ENCODE results near the gene AMT.

Gene AMT

GRCh38 chr3:49387721-49388120, 34.6 kb downstream of the AMT start:
- no peak for DNase-seq

- DNase-seq: no peak
Measured at GRCh38 chr3:49386056-49386756, 36.1 kb downstream of the AMT start.

GRCh38 chr3:49385617-49386016, 36.7 kb downstream of the AMT start:
- no peak for DNase-seq

GRCh38 chr3:49383387-49383786, 38.9 kb downstream of the AMT start:
- no peak for DNase-seq

- no peak for DNase-seq
Measured at GRCh38 chr3:49378249-49378895, 43.9 kb downstream of the AMT start.

- DNase-seq: peak; percentile 47
Measured at GRCh38 chr3:49377483-49377882, 44.8 kb downstream of the AMT start.

- DNase-seq: no peak
Measured at GRCh38 chr3:49371946-49372345, 50.3 kb downstream of the AMT start.

- DNase-seq: no peak
Measured at GRCh38 chr3:49370585-49371290, 51.5 kb downstream of the AMT start.
